Measurements from ENCODE around the gene IGFL4.

IGFL4 gene

DNA sequence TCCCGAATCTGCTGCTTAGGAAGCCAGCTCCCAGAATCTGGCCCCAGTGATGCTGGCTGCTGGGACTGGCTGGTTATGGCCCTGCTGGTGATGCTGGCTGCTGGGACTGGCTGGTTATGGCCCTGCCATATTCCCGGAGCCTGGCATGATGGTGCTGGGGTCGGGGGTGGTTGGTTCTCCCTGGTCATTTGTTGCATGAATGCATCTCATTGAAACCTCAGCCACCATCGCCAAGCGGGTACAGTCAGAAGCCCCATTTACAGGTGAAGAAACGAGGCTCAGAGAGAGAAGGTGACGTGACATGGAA, 20.0 kb downstream of the IGFL4 start:
- no peak for DNase-seq (ENCODE audit: low spot score)

GRCh38 chr19:46019270-46019669, 21.5 kb downstream of the IGFL4 start:
- no peak for DNase-seq (ENCODE audit: low spot score)

- DNase-seq (ENCODE audit: low spot score), result no peak
These were observed 22.0 kb downstream of the IGFL4 start for GRCh38 chr19:46018729-46019251.

- DNase-seq (ENCODE audit: low spot score), result no peak
These were observed 22.7 kb downstream of the IGFL4 start for GRCh38 chr19:46017874-46018675.

- DNase-seq (ENCODE audit: low spot score), result no peak
These were observed 23.7 kb downstream of the IGFL4 start for GRCh38 chr19:46017095-46017429.

DNA sequence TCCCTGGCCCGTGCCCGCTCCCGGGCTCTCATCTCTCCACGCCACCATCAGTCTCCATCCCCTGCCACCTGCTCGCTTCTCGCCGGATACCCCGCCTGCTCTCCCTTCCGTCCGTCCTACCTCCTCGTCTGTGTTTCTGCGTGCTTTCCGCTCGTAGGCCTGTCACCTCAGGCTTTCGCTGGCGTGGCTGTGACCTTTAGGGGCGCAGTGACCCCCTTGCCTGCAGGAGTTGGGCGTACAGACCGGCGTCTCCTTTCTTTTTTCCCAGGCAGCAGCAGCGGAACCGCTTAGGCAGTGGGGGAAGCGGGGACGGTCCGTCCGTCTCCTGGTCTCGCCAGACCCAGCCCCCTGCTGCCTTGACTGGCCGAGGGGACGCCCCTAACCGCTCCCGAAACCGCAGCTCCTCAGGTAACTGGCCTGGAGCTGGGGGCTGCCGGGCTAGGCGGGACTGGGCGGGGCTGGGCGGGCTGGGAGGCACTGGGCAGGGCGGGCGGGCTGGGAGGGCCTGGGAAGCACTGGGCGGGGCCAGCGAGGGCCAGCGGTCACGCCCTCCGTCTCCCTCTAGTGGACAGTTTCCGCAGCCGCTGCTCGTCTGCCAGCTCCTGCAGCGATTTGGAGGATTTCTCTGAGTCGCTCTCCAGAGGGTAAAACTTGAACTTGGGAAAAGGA, 24.2 kb downstream of the IGFL4 start:
- DNase-seq (ENCODE audit: low spot score), result peak; percentile 64

DNA sequence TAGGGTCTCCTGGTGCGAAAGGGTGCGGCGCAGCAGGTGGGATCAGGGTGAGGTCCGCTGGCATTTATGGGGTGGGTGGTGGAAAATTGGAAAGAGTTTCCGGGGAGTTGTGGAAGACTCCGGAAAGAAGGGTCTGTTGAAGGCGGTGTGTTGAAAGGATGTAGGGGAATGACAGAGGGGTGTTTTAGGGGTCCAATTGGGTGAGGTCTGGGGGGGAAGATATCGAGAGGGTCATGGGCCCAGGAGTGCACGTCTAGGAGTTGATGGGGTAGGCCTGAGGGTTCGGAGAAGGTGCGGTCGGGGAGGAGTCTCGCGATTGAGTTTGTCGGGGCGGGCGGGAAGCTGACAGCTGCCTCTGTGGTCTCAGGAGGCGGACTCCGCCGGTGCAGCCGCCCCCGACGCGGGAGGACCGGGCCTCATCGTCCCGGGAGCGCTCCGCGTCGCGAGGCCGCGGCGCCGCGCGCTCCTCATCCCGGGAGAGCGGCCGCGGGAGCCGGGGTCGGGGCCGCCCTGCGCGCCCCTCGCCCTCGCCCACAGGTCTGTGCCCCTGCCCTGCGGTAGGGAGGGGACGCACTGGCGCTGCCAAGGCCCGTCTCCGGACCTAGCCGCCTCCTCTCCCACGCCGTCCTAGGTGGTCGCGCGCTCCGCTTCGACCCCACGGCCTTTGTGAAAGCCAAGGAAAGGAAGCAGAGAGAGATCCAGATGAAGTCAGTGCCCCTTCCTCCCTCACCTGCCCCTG, 24.9 kb downstream of the IGFL4 start:
- DNase-seq (ENCODE audit: low spot score), result no peak

DNA sequence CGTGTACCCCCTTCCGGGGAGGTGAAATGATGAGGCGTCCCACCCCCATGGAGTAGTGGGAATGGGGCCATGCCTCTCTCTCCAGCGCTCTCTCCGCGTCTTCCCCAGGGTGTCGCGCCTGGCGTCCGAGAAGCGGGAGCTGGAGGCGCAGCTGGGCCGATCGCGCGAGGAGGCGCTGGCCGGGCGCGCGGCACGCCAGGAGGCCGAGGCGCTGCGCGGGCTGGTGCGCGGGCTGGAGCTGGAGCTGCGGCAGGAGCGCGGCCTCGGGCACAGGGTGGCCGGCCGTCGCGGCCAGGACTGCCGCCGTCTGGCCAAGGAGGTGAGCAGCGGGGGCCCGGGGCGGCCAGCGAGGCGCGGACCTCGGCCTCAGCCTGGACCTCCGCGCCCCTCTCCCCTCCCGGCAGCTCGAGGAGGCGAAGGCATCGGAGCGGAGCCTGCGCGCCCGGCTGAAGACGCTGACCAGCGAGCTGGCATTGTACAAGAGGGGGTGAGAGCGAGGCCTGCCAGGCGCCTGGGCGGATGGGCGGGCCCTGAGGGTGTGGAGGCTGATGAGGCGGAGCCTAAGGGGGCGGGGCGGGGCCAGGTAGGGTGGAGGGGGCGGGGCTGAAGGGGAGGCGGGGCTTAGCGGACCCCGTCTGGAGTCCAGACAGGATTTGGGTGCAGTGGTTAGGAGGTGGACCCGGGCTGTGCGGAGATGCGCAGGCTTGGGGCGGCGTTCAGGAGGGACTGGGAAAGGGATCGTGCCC, 25.7 kb downstream of the IGFL4 start:
- DNase-seq (ENCODE audit: low spot score), result no peak

- no peak for DNase-seq (ENCODE audit: low spot score)
These were observed 26.3 kb downstream of the IGFL4 start for GRCh38 chr19:46014534-46014933.

DNA sequence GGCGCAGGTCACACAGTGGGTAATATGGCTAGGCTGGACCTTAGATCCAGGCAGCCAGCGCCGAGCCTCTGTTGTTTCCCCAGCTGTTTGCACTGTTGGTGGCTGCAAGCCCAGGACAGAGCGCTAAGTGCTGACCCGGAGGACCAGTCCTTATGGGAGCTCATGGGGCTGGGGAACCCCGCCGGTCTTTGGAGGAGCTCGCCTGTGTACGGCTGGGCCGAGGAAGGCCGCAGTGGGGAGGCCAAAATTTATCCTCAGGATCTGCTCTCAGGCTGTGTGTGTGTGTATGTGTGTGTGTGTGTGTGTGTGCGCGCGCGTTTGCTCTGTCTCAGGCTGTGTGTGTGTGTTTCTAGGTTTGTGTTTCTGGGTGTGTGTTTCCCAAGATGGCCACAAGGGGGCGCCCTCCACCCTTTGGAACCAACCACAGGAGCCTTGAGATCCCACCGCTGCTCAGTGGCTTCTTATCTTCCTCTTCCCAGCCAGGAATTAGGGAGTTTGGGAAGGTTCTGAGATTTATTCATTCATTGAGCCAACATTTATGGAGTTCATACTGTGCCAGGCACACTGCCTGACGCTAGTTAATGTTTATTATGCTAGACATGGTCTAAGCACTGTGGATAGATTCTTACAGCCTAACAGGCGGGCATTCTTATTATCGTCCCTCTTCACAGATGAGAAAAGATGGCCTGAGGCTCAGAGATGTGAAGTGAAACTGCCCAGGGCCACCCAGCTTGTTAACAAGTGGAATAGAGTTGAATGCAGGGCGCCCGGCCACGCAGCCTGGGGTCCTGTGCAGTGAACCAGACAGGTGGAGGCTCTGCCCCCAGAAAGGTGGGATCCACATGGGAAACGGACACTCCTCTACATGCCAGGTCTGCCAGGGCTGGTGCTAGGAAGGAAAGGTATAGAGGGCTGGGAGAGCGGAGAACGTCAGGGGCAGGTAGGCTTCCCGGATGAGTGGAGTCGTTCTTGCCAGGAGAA, 31.0 kb downstream of the IGFL4 start:
- peak; percentile 78 for DNase-seq (ENCODE audit: low spot score)

DNA sequence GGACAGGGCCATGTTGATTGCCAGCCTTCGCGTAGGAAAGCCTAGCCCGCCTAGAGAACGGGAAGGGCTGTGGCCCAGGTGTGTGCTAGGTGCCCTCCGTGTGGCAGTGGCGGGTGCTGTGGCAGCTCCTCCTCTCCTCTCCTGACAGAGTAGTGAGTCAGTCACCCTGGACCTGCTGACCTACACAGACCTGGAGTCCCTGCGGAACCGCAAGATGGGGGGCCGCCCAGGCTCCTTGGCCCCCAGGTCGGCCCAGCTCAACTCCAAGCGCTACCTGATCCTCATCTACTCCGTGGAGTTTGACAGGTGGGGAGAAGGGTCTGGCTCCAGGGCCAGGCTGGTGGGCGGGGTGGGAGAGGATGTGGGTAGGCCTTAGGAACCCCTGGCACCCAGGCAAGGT, 34.4 kb downstream of the IGFL4 start:
- no peak for DNase-seq (ENCODE audit: low spot score)

DNA sequence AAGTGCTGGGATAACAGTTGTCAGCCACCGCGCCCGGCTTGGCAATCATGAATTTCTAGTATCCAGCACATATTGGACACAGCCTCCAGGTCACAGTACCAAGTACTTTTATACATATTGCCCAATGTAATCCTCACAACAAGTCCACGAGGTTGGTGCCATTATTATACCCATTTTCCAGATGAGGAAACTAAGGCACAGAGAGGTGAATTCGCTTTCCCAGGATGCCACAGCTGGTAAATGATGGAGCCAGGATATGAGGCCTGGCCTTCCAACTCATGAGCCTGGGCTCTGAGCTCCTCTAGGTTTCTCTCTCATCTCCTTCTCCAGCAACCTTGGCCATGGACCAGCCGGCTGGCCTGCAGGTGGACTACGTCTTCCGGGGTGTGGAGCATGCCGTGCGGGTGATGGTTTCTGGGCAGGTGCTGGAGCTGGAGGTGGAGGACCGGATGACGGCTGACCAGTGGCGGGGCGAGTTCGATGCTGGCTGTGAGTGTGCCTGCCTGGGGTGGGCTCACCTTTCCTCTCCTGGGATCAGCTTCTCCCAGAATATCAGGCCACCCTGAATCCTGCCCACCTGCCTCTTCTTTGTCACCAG, 38.0 kb downstream of the IGFL4 start:
- DNase-seq (ENCODE audit: low spot score), result no peak

DNA sequence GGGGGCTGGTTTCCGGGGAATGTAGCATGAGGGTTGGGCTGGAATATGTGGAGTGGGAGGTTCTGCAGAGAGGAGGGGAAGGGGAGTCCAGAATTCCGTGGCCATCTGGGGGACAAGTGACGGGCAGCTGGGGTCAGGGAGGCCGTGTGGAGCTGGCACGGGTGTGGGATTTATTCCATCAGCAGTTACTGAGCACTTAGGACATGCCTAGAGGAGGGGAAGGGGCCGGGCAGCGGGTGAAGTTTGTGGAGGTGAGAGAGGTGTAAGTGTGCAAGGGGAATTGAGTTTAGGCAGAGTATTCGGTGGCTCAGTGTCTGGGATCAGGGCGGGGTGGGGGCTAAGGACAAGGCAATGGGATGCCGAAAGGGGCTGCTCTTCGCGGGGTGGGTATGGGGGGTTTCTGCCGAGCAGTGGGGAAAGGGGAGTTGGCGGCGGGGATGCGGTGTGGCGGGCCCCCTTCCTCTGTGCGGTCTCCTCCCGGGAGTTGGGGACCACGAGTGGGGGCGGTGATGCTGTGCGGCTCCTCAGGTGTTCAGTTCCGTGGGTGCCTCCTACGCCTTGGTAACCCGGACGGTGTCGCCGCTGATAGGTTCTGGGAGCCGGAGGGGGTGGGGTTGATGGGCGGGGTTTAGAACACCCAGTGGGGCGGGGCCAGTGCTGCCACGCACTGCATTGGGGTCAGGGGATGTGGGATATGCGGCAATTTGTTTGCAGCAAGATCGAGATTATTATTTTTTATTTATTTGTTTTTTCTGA, 40.1 kb downstream of the IGFL4 start:
- peak; percentile 76 for DNase-seq (ENCODE audit: low spot score)

DNA sequence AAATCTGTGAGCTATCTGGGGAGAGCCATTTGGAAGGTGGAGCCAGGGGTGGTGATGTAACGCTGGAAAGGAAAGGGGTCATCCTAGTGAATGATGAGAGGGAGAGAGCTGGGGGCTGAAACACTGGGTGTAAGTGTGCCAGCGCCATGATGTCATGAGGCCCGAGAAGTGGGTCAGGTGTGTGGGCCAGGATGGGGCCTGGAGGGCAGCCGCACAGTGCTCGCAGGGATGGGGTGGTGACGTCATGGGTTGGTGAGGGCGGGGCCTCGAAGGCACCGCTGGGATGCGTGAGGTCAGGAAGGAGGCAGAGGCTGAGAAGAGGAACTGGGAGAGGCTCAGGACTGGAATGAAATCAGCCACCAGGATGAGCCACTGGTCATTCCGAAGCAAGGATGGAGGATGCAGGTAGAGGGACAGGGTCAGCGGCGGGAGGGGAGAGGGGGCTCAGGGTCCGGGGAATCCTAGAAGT, 41.1 kb downstream of the IGFL4 start:
- DNase-seq (ENCODE audit: low spot score), result peak; percentile 62

DNA sequence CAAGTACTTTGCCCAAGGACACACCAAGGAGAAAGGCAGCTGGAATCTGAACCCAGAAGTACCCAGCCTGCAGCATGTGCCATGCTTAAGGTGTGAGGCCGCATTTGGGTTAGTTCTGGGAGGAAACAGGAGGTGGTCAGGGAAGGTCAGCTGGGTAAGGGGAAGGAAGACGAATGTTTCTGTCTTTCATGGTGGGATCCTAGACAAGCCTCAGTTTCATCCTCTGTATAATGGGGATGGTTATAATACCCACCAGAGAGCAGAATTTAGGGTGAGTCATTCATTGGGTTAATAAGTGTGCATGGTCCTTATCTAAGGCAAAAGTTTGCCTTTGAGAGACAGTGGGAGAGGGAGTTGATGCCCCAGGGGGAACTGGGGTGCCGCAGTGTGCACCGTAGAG, 42.0 kb downstream of the IGFL4 start:
- no peak for DNase-seq (ENCODE audit: low spot score)

- no peak for DNase-seq (ENCODE audit: low spot score)
These were observed 43.9 kb downstream of the IGFL4 start for GRCh38 chr19:45996933-45997332.

DNA sequence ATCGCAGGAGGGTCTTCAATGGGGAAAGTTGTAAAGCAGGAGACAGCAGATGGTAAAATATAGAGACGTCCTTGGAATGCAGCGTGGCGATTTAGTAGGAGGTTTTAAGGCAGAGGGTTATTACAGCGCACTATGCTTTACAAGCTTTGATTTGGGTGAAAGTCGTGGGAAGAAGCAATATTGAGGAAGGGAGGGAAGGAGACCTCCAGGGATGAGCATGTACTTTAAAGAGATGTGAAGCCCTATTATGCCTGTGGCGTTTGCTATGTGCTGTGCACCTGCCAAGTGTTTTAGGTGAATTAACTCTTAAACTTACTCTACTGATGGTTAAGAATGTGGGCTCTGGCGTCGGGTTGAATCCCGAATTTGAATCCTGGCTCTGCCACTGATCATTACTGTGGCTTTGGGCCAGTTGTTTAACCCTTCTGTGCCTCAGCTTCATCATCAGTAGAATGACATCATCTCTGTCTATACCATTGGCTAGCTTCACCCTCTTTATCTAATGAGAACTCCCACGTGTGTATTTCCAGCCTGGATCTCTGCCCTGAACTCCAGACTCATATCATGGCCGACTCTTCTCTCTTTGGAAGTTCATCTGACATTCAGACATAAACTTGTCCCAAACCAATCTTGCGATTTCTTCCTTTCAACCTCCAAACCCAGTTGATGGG, 45.0 kb downstream of the IGFL4 start:
- no peak for DNase-seq (ENCODE audit: low spot score)

DNA sequence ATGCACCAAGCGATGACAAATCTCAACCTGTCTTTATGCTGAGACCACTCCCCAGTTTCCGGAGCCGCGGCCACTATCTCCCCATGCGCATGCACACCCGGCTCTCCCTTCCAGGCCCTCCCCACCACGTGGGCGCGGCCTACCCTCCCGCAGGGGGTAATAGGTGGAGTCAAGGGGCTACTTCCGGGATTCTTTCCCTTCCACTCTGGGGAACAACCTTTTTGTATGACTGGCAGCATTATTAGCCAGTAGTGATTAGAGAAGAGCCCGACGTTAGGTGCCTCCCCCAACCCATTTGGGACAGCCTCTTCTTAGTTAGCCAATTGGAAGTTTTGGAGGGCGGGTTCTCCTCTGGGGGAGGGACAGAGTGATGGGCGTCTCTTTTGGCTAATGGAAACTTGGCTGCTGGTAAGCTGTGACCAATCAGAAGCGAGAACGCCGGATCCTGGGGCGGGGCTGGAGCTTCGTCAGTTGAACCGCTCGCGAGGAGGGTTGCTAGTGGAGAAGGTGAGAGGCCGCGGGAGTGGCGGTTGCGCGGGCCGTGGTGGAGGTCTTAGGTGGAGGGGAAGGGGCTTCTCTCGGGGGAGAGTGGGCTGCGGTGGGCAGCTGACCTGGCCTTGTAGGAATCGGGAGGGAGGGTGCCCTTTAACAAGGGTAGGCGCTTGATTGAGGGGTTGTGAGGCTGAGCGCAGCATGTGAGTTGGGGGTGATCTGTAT, 45.6 kb downstream of the IGFL4 start, which contains the start of gene CCDC61:
Gene CCDC61, plus strand, starts transcription at position 470 of the 717 bp plus-strand sequence. CDS start 7,552 bp downstream, outside the sequence.
- peak; percentile 100 for DNase-seq (ENCODE audit: low spot score)

All from putamen (tissue), 1 donor.